ENCODE results near the gene MCTP1. TPM values are rescaled to one million over a fixed set of nuclear protein-coding genes. Genes with fewer than 3 reads are reported as not detected.

Gene MCTP1
- total RNA-seq, 1 experiment from 2014 or later: 25.8 TPM

- Histone ChIP-seq H3K27ac (ENCODE audit: low read depth, low read length, poor library complexity, severe bottlenecking) (no peak overlapping the region), H3K4me1 (ENCODE audit: insufficient read depth, low read length, poor library complexity, severe bottlenecking) (no peaks in the 10 kb centered on the region), H3K27me3 (replicated peaks; ENCODE audit: insufficient read depth, low read depth, low read length, poor library complexity) (no peaks in the 10 kb centered on the region), H3K4me3 (ENCODE audit: low read depth, low read length, poor library complexity, severe bottlenecking) (no peak overlapping the region), H3K36me3 (ENCODE audit: insufficient read depth, low read length, poor library complexity, severe bottlenecking) (no peaks in the 10 kb centered on the region), H3K9me3 (ENCODE audit: low read depth, low read length, poor library complexity, severe bottlenecking) (no peaks in the 10 kb centered on the region)
- TF ChIP-seq EZH2 (IDR thresholded peaks at IDR 0.05; ENCODE audit: borderline replicate concordance, low read depth, low read length, poor library complexity, severe bottlenecking) (no peak), CTCF (conservative IDR thresholded peaks at IDR 0.05; ENCODE audit: low read depth, low read length) (no peak)
- intact Hi-C loops (cut with micrococcal nuclease; ENCODE audit: unreplicated experiment): no loop called here
- BruUV-seq (replicated peaks): no TSS peak
- ChIA-PET CTCF (no interaction called here), POLR2A (ENCODE audit: low non-redundant PET) (no interaction called here)
- DNase-seq (ENCODE audit: low spot score): no peak
These were observed 257.1 kb downstream of the MCTP1 start for GRCh38 chr5:95027775-95028174.

- no TSS peak for BruUV-seq (replicated peaks)
- DNase-seq (ENCODE audit: low spot score): no peak
- no peak overlapping the region for H3K27ac ChIP-seq (ENCODE audit: low read depth, low read length, poor library complexity, severe bottlenecking)
- ChIA-PET POLR2A (ENCODE audit: low non-redundant PET) (no interaction called here), CTCF (no interaction called here)
- no peaks in the 10 kb centered on the region for H3K9me3 ChIP-seq (ENCODE audit: low read depth, low read length, poor library complexity, severe bottlenecking)
- no peaks in the 10 kb centered on the region for H3K4me1 ChIP-seq (ENCODE audit: insufficient read depth, low read length, poor library complexity, severe bottlenecking)
- H3K4me3 ChIP-seq (ENCODE audit: low read depth, low read length, poor library complexity, severe bottlenecking): no peak overlapping the region
- no peaks in the 10 kb centered on the region for H3K36me3 ChIP-seq (ENCODE audit: insufficient read depth, low read length, poor library complexity, severe bottlenecking)
- intact Hi-C loops (cut with micrococcal nuclease; ENCODE audit: unreplicated experiment): no loop called here
- TF ChIP-seq EZH2 (IDR thresholded peaks at IDR 0.05; ENCODE audit: borderline replicate concordance, low read depth, low read length, poor library complexity, severe bottlenecking): no peak
- TF ChIP-seq CTCF (conservative IDR thresholded peaks at IDR 0.05; ENCODE audit: low read depth, low read length): no peak
- H3K27me3 ChIP-seq (replicated peaks; ENCODE audit: insufficient read depth, low read depth, low read length, poor library complexity): no peaks in the 10 kb centered on the region
These were observed 257.7 kb downstream of the MCTP1 start for GRCh38 chr5:95027151-95027721.

- BruUV-seq (replicated peaks): no TSS peak
- no peak for DNase-seq (ENCODE audit: low spot score)
These were observed 258.2 kb downstream of the MCTP1 start for GRCh38 chr5:95026718-95027117.

More at GRCh38 chr5:95026718-95027117, 258.2 kb downstream of the MCTP1 start:
- H3K9me3 ChIP-seq (ENCODE audit: low read depth, low read length, poor library complexity, severe bottlenecking): no peaks in the 10 kb centered on the region
- no peak overlapping the region for H3K4me3 ChIP-seq (ENCODE audit: low read depth, low read length, poor library complexity, severe bottlenecking)
- TF ChIP-seq EZH2 (IDR thresholded peaks at IDR 0.05; ENCODE audit: borderline replicate concordance, low read depth, low read length, poor library complexity, severe bottlenecking) (no peak), CTCF (conservative IDR thresholded peaks at IDR 0.05; ENCODE audit: low read depth, low read length) (no peak)
- no peaks in the 10 kb centered on the region for H3K27me3 ChIP-seq (replicated peaks; ENCODE audit: insufficient read depth, low read depth, low read length, poor library complexity)
- ChIA-PET POLR2A (ENCODE audit: low non-redundant PET) (no interaction called here), CTCF (no interaction called here)
- no peak overlapping the region for H3K27ac ChIP-seq (ENCODE audit: low read depth, low read length, poor library complexity, severe bottlenecking)
- intact Hi-C loops (cut with micrococcal nuclease; ENCODE audit: unreplicated experiment): no loop called here
- H3K36me3 ChIP-seq (ENCODE audit: insufficient read depth, low read length, poor library complexity, severe bottlenecking): no peaks in the 10 kb centered on the region
- H3K4me1 ChIP-seq (ENCODE audit: insufficient read depth, low read length, poor library complexity, severe bottlenecking): no peaks in the 10 kb centered on the region
